ENCODE measurements around the gene GOLGA6L7.
"Not testable (repeated sequence)": the region's sequence is repeated elsewhere in the genome, so short reads cannot be mapped to it uniquely, and the experiment has no call there.

Gene GOLGA6L7

DNA sequence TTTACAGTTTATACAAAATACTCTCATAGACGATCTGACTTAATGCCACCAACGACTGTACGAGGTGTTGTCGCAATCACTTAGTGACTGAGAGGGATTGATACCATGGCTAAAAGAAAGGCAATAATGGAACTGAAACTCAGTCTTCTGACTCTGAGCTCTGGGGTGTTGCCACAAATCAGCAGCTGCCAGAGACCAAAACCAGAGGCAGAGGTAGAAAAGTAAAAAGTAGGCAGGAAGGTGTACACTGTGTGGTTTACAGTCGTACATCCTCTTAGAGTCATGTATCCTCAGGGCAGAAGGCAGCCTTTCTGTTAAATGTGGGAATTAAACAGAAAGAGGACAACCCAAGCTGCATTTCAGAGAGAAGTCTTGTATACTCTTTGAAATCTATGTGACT lies 1.2 kb downstream of the GOLGA6L7 start:
- DNase-seq (ENCODE audit: low read depth in 2 of 2) = not testable (repeated sequence)

GRCh38 chr15:28844147-28844546 lies 4.3 kb downstream of the GOLGA6L7 start:
- DNase-seq (ENCODE audit: low read depth in 2 of 2) = not testable (repeated sequence)

- not testable (repeated sequence) for DNase-seq (ENCODE audit: low read depth in 2 of 2)
Observed at GRCh38 chr15:28843520-28843919, 4.9 kb downstream of the GOLGA6L7 start.

DNA sequence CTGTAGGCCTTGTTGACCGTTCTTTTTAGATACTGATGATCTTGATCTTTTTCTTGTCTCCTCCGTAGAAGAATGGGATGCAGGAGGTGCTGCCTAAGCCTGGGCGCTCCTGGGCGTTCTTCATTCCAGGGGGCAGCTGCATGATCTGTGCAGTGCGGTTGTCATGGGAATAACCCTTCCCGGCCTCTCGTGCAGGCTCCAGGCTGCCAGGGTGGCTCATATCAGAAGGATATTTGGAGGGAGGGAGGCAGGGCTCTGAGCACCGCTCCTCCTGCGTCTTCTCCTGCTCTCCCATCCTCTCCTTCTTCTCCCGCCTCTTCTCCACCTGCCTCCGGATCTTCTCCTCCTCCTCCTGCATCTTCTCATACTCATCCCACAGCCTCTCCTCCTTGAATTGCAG lies 6.2 kb downstream of the GOLGA6L7 start:
- DNase-seq (ENCODE audit: low read depth in 2 of 2) = not testable (repeated sequence)

DNA sequence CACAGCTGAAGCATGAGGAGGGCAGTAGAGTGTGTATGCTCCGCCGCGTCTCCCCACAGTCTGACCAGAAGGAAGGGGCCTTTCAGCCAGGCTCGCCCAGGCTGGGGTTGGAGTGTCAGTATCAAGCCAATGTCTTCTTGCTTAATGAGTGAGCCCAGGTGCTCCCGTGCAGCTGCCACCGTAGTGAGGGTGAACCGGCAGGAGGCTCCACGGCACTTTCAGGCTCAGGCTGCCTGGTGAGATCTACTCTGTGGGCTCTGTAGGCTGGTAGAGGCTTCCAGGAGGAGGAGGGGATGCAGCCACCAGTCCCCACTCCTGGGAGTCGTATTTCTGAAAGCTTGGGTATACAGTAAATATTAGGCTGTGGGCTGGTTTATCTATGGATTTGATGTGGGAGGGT lies 8.2 kb downstream of the GOLGA6L7 start:
- DNase-seq (ENCODE audit: low read depth in 2 of 2) = not testable (repeated sequence)

GRCh38 chr15:28834957-28835585 lies 13.4 kb downstream of the GOLGA6L7 start:
- not testable (repeated sequence) for DNase-seq (ENCODE audit: low read depth in 2 of 2)

- peak; percentile 27 to 40 for DNase-seq (ENCODE audit: low read depth in 2 of 2)
Observed at GRCh38 chr15:28831897-28832587, 16.4 kb downstream of the GOLGA6L7 start.

DNA sequence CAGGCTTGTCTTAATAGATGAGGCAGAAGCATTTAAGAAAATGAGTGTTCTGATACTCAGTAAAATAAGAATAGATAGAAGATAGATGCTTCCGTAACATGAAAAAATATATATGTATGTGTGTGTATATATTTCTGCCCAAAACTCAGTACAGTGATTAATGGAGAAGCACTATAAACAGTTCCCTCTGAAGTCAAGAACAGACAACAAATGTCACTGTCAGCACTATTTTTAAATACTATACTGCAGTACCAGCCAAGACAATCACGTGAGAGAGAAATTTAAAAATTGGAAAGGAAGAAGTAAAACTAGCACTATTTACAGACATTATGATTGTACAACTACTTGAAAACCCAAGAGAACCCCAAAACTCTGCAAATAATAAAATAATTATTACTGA lies 27.0 kb downstream of the GOLGA6L7 start:
- DNase-seq (ENCODE audit: low read depth in 2 of 2) = not testable (repeated sequence)

DNA sequence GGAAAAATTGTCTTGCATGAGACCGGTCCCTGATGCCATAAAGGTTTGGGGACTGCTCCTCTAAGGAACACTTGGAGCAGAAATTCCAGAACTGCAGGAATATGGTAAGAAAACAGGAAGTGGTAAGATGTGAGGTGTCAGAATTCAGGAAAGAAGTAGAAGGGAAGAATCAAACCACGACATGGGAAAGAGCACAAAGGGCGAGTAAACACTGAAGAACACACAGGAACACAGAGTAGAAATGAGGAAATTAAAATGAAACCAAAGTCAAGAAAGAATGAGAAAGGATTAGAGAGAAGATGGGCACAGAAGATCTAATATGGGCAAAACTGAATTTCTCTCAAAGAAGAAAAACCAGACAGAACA lies 28.5 kb downstream of the GOLGA6L7 start:
- DNase-seq (ENCODE audit: low read depth in 2 of 2) = not testable (repeated sequence)

GRCh38 chr15:28819019-28819929 lies 29.2 kb downstream of the GOLGA6L7 start:
- not testable (repeated sequence) for DNase-seq (ENCODE audit: low read depth in 2 of 2)

DNA sequence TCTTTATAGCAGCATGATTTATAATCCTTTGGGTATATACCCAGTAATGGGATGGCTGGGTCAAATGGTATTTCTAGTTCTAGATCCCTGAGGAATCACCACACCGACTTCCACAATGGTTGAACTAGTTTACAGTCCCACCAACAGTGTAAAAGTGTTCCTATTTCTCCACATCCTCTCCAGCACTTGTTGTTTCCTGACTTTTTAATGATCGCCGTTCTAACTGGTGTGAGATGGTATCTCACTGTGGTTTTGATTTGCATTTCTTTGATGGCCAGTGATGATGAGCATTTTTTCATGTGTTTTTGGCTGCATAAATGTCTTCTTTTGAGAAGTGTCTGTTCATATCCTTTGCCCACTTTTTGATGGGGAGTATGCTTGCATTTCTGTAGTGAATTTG lies 30.3 kb downstream of the GOLGA6L7 start:
- DNase-seq (ENCODE audit: low read depth in 2 of 2) = not testable (repeated sequence)

DNA sequence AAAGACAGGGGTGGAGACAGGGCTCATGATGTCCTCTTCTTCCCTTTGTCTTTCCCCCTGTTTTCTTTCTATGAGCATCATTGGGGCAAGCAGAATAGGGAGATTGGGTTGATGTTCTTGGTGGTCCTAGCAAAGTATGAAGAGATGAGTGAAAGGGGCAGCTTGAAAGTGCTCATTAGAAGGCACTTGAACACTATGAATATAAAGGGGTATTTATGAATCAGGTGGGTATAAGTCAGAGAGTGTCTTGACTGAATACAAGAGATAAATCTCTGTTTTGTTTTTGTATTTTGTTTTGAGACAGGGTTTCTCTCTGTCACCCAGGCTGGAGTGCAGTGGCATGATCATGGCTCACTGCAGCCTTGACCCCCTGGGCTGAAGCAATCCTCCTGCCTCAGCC lies 34.4 kb downstream of the GOLGA6L7 start:
- not testable (repeated sequence) for DNase-seq (ENCODE audit: low read depth in 2 of 2)

GRCh38 chr15:28813392-28813791 lies 35.1 kb downstream of the GOLGA6L7 start:
- not testable (repeated sequence) for DNase-seq (ENCODE audit: low read depth in 2 of 2)

DNA sequence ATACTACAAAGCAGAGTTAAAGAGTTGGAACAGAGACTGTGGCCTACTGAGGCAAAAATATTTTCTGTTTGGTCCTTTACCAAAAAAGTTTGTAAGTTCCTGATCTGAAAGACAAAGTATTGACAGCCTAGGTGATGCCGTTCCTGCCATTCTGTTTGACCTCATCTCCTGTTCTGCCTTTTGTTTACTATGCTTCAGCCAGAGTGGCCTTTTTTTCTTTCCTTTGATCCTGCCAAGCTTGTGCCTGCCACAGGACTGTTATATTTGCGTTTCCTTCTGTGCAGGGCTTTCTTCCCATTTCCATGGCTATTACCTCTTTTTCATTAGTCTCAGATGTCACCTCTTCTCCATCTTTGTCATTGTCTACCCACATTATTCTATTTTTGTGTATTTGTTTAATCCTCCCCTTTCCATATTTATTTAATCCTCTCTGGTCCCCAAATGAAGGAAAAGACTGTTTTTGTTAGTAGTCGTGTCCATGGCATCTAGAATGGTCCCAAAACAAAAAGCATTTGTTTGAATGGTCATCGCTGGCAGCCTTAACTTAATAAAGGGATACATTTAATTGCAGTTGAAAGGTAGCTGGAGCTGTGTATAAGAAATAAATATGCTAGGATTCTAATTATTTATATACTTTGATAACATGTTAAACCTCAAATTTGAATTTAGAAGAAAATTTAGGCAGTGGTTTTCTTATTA lies 36.4 kb downstream of the GOLGA6L7 start:
- not testable (repeated sequence) for DNase-seq (ENCODE audit: low read depth in 2 of 2)

DNA sequence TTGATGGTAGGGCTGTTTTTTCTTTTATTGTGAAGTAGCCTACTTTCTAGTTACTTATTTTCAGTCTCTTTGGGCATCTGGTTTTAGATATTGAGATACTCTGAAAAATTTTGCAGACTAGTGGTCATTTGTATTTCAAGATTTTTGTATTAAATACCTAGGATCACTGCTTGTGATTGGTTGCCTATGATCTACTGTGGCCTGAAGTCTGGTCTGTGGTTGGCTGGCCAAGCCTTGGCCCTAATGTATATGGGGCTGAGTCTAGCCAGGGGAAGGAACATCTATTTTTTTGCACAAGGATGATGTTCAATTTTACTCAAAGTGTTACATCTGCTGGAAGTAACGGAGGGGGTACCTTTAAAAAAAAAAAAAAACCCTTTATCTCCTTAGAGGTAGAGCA lies 38.0 kb downstream of the GOLGA6L7 start:
- not testable (repeated sequence) for DNase-seq (ENCODE audit: low read depth in 2 of 2)

GRCh38 chr15:28808136-28808535 lies 40.3 kb downstream of the GOLGA6L7 start:
- DNase-seq (ENCODE audit: low read depth in 2 of 2) = not testable (repeated sequence)

GRCh38 chr15:28800366-28800765 lies 48.1 kb downstream of the GOLGA6L7 start:
- DNase-seq (ENCODE audit: low read depth in 2 of 2) = not testable (repeated sequence)

- not testable (repeated sequence) for DNase-seq (ENCODE audit: low read depth in 2 of 2)
Observed at GRCh38 chr15:28798234-28798633, 50.2 kb downstream of the GOLGA6L7 start.

- not testable (repeated sequence) for DNase-seq (ENCODE audit: low read depth in 2 of 2)
Observed at GRCh38 chr15:28794231-28794630, 54.2 kb downstream of the GOLGA6L7 start.
